ENCODE measurements around the gene ZNF274.

Gene ZNF274

DNA sequence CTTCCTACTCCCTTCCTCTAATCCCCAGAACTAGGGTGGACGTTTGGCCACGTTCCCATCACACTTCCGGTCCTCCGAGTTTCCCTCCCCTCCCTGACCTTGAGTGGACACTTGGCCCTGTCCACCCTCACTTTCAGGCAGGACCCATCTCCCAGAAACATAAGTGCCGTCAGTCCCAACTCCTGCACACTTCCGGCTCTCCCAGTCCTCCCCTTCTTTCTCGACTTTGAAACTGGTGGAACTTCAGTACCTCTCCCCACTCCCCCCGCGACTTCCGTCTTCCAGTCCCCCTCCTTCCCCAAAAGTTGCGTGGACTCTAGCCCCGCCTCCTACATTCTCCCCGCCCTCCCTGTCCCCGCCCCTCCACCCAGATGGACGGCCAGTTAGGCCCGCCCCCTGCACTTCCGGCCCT is 278 bp upstream of the ZNF274 start:
- H3K9me3 Mint-ChIP-seq, result peaks cover 33% of the 10 kb centered on the region
- no peaks in the 10 kb centered on the region for H3K27me3 Mint-ChIP-seq
- H3K4me1 Mint-ChIP-seq (ENCODE audit: low read depth), result peaks cover 27% of the 10 kb centered on the region
- H3K36me3 Mint-ChIP-seq (ENCODE audit: low read depth), result peaks cover 63% of the 10 kb centered on the region
- H3K4me3 Mint-ChIP-seq, result peak overlapping the region; percentile 93
- peak overlapping the region; percentile 98 for H3K27ac Mint-ChIP-seq

DNA sequence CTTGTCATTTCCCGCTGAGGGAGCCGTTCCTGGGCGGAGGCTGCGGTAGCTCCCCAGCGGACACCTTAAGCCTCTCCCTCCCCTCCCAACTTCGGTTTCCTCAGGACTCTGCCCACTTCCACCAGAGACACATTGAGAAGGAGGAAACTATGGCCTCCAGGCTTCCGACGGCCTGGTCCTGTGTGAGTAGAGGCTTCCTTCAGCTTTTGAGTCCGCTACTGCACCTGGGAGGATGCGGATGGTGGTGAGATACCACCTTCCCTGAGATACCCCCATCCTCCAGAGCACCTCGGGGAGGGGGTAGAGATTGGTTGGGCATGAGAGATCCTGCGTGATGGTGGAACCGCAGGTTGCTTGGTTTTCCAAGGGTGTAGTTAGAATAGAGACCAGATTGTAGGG is 955 bp downstream of the ZNF274 start:
- Mint-ChIP-seq H3K4me1 (ENCODE audit: low read depth) (peaks cover 27% of the 10 kb centered on the region), H3K27ac (peak overlapping the region; percentile 98), H3K36me3 (ENCODE audit: low read depth) (peaks cover 68% of the 10 kb centered on the region), H3K27me3 (no peaks in the 10 kb centered on the region), H3K9me3 (peaks cover 33% of the 10 kb centered on the region), H3K4me3 (peak overlapping the region; percentile 93)

DNA sequence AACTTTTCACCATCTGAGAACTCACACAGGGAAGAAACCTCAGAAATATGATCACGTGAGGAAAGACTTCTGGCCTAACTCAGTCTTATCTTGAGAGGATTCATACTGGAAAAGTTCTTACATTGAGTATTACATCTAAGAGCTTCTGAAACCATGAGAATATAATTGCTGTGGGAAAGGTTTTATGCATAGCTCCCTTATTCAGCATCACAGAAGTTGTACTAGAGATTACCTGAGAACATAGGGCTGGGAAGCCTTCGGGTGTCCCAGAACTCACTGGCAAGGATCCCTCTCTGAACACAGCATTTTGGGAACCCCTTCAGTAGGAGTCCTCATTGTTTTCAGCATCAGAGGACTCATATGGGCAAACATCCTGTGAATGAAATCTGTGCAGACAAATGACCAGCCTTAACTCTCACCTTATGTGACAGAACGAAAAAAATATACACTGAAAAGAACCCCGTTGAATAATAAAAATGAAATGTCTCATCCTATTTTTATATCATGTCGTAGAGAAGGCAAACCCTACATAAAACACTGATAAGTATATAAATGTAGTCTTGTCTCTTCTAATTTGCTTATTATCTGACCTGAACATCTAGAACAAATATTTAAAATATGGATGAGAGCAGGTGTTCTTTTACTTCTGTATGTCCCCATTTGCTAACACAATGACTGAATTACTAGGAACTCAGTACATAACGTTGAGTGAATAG is 14.2 kb downstream of the ZNF274 start:
- Mint-ChIP-seq H3K4me3 (no peak overlapping the region), H3K4me1 (ENCODE audit: low read depth) (no peaks in the 10 kb centered on the region), H3K9me3 (peaks cover 55% of the 10 kb centered on the region), H3K27ac (no peak overlapping the region), H3K27me3 (no peaks in the 10 kb centered on the region), H3K36me3 (ENCODE audit: low read depth) (peaks cover 94% of the 10 kb centered on the region)

DNA sequence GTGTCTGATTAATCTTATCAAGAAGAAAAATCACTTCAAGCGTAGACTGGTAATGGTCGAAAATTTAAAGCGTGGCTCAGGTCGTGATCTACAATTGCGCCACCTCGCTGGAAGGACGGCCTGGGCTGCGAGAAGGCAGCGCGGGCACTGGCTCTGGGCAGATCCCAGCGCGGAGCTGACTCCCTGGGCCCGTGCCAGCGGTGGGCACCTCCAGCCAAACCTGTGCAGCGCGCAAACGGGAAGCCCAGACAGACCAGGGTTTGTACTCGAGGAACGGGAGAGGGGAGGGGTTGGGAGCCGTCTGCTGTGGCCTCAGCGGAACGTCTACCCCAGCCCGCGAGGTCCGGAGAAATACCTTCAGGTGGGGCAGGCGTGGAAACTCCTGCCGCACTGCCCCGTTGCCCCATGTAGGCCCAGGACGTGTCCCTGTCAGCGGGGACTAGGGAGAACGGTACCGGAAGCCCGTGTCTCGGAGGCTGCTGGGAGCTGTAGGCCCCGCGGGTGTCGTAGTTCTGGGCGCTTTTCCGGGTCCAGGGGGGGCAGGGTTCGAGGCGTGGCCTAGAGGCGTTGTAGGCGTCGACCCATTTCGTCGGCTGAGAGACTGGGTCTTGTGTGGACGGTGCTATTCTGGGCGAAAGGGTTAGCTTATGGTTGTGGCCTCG is 21.1 kb downstream of the ZNF274 start:
- peaks cover 97% of the 10 kb centered on the region for H3K36me3 Mint-ChIP-seq (ENCODE audit: low read depth)
- H3K27me3 Mint-ChIP-seq, result no peaks in the 10 kb centered on the region
- no peak overlapping the region for H3K4me3 Mint-ChIP-seq
- peaks cover 64% of the 10 kb centered on the region for H3K9me3 Mint-ChIP-seq
- H3K4me1 Mint-ChIP-seq (ENCODE audit: low read depth), result no peaks in the 10 kb centered on the region
- H3K27ac Mint-ChIP-seq, result no peak overlapping the region

DNA sequence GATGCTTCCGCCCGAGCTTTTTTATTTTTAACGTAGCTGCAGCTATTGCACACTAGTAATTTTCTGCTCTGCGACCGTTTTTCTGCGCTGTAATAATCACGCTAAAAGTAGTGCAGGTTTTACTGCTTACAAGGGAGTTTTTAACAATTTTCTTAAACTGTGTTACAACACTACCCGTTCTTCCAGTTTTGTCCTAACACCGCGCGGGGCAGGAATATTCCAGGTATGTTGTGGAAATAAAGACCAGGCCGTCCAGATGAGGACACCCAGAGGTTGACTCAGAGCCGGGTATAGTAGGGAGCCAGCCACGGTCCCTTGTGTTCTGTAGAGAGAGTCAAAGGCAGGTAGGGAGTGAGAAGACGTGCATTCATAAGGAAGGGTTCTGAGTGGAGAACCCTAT is 21.7 kb downstream of the ZNF274 start:
- Mint-ChIP-seq H3K4me3 (no peak overlapping the region), H3K27me3 (no peaks in the 10 kb centered on the region), H3K36me3 (ENCODE audit: low read depth) (peaks cover 97% of the 10 kb centered on the region), H3K27ac (no peak overlapping the region), H3K9me3 (peaks cover 68% of the 10 kb centered on the region), H3K4me1 (ENCODE audit: low read depth) (no peaks in the 10 kb centered on the region)

DNA sequence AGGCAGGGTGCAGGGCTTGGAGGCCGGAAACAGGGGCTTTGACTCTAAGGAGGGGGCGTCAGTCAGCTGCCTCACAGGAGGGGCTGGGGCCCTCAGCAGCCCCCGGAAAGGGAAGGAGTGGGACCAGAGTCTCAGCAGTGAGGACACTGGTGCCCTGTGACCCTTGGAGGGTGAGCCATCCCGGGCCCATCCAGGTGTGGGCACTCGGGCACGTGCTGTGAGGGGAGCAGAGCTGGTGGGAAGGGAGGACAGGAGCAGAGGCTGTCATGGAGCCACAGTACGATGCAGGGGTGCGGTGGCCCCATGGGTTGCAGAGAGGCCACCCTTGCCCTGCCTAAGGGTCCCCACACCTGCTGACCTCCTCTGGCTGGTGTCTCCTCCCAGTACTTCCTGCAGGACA is 26.7 kb downstream of the ZNF274 start:
- Mint-ChIP-seq H3K36me3 (ENCODE audit: low read depth) (peaks cover 100% of the 10 kb centered on the region), H3K9me3 (peaks cover 79% of the 10 kb centered on the region), H3K27ac (no peak overlapping the region), H3K4me1 (ENCODE audit: low read depth) (no peaks in the 10 kb centered on the region), H3K4me3 (no peak overlapping the region), H3K27me3 (no peaks in the 10 kb centered on the region)

DNA sequence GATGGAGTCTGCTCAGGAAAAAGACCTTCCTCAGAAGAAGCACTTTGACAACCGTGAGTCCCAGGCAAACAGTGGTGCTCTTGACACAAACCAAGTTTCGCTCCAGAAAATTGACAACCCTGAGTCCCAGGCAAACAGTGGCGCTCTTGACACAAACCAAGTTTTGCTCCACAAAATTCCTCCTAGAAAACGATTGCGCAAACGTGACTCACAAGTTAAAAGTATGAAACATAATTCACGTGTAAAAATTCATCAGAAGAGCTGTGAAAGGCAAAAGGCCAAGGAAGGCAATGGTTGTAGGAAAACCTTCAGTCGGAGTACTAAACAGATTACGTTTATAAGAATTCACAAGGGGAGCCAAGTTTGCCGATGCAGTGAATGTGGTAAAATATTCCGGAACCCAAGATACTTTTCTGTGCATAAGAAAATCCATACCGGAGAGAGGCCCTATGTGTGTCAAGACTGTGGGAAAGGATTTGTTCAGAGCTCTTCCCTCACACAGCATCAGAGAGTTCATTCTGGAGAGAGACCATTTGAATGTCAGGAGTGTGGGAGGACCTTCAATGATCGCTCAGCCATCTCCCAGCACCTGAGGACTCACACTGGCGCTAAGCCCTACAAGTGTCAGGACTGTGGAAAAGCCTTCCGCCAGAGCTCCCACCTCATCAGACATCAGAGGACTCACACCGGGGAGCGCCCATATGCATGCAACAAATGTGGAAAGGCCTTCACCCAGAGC is 29.6 kb downstream of the ZNF274 start:
- Mint-ChIP-seq H3K27ac (no peak overlapping the region), H3K9me3 (peaks cover 65% of the 10 kb centered on the region), H3K36me3 (ENCODE audit: low read depth) (peaks cover 80% of the 10 kb centered on the region), H3K27me3 (no peaks in the 10 kb centered on the region), H3K4me1 (ENCODE audit: low read depth) (no peaks in the 10 kb centered on the region), H3K4me3 (no peak overlapping the region)

DNA sequence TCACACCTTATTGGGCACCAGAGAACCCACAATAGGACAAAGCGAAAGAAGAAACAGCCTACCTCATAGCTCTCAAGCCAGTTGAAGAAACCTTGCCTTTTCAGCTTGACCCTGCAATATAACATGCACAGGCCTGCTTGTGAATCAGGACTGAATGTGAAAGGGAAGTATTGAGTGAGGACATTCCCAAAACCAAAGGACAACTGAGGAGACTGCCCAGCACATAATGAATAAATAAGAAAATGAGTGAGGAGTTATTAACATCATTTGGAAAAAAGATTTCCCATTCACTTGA is 30.2 kb downstream of the ZNF274 start:
- no peaks in the 10 kb centered on the region for H3K4me1 Mint-ChIP-seq (ENCODE audit: low read depth)
- no peaks in the 10 kb centered on the region for H3K27me3 Mint-ChIP-seq
- H3K4me3 Mint-ChIP-seq, result no peak overlapping the region
- H3K27ac Mint-ChIP-seq, result no peak overlapping the region
- peaks cover 64% of the 10 kb centered on the region for H3K9me3 Mint-ChIP-seq
- H3K36me3 Mint-ChIP-seq (ENCODE audit: low read depth), result peaks cover 80% of the 10 kb centered on the region

DNA sequence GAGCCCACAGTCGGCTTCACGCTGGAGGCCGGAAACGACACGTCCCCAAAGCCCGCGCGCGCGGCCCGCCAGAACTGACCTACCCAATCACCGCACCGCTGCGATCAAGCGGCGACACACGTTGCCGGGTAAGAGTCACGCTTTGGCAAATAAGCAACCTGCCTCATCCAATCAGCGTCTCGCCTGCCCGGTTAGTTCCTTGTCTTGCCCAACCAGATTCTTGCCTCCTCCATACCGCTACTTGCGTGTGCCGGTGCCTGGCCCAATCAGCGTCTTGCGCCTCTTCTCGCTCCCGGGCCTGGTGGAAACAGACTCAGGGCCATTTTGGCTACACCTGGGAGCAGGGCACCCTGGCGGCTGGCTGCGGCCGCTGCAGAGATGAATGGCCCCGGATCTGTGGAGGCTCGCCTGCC is 34.2 kb downstream of the ZNF274 start:
- H3K36me3 Mint-ChIP-seq (ENCODE audit: low read depth), result peaks cover 48% of the 10 kb centered on the region
- H3K27me3 Mint-ChIP-seq, result no peaks in the 10 kb centered on the region
- H3K4me3 Mint-ChIP-seq, result no peak overlapping the region
- peaks cover 39% of the 10 kb centered on the region for H3K9me3 Mint-ChIP-seq
- no peaks in the 10 kb centered on the region for H3K4me1 Mint-ChIP-seq (ENCODE audit: low read depth)
- H3K27ac Mint-ChIP-seq, result no peak overlapping the region

DNA sequence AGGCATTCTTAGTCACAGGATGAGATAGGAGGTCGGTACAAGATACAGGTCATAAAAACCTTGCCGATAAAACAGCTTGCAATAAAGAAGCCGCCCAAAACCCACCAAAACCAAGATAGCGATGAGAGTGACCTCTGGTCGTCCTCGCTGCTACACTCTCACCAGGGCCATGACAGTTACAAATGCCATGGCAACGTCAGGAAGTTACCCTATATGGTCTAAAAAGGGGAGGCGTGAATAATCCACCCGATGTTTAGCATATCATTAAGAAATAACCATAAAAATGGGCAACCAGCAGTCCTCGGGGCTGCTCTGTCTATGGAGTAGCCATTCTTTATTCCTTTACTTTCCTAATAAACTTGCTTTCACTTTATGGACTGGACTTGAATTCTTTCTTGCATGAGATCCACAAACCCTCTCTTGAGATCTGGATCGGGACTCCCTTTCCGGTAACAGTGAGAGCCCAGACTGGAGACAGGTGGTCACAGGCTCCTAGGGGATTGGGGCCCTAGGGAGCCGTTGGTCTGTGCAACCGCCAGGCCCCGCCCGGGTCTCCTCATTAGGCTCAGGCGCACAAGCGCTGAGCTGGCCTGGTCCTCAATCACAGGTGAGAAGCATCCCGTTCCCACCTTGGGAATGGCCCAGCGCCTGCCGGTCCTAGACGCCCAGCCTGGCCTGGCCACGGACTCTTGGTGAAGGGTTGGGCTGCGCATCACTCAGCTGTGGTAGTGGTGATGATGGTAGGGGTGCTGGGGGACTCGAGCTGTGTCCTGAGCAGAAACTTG is 34.9 kb downstream of the ZNF274 start:
- no peaks in the 10 kb centered on the region for H3K27me3 Mint-ChIP-seq
- H3K4me3 Mint-ChIP-seq, result no peak overlapping the region
- peaks cover 45% of the 10 kb centered on the region for H3K36me3 Mint-ChIP-seq (ENCODE audit: low read depth)
- H3K4me1 Mint-ChIP-seq (ENCODE audit: low read depth), result no peaks in the 10 kb centered on the region
- peaks cover 35% of the 10 kb centered on the region for H3K9me3 Mint-ChIP-seq
- H3K27ac Mint-ChIP-seq, result no peak overlapping the region

DNA sequence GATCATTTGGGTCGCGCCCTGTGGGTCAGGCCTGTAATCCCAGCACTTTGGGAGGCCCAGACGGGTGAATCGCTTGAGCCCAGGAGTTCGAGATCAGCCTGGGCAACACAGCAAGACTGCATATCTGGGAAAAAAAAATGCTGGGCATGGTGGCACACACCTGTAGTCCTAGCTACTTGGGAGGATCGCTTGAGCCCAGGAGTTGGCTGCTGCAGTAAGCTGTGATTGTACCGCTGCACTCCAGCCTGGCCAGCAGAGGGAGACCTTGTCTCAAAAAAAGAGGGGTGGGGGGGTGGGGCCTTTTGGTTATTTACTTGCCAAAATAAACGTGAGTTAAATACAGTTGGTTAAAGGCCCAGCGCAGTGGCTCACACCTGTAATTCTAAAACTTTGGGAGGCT is 36.0 kb downstream of the ZNF274 start:
- no peak overlapping the region for H3K27ac Mint-ChIP-seq
- H3K27me3 Mint-ChIP-seq, result no peaks in the 10 kb centered on the region
- H3K4me3 Mint-ChIP-seq, result no peak overlapping the region
- H3K4me1 Mint-ChIP-seq (ENCODE audit: low read depth), result no peaks in the 10 kb centered on the region
- peaks cover 36% of the 10 kb centered on the region for H3K36me3 Mint-ChIP-seq (ENCODE audit: low read depth)
- H3K9me3 Mint-ChIP-seq, result peaks cover 27% of the 10 kb centered on the region

DNA sequence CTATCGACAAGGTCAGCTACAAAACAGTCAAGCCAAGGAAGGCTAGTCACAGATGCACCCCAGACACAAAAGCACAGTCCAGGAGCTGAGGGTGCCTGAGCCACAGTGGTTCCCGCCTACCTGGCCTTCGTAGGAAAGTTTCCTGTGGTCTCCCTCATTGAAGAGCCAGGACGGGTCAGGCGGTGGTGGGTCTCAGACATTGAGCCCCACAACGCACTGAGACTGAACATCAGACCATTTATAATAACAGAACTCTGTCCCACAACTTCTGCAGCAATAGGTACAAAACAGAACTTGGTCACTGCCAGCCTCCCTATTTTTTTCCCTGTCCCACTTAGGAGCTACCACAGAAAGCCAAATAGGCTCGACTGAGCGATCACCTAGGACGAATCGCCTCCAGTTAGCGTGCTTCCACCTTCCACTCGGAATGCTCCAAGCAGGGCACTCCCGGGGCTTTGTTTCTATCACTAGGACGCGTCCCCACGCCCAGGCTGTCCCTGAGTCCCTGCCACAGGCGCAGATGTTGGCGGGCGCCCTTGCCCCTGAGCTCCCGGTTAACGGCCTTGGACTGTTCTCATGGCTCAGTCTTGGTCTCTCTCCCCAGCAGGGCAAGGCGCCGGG is 45.2 kb downstream of the ZNF274 start:
- peak overlapping the region; percentile 93 for H3K27ac Mint-ChIP-seq

DNA sequence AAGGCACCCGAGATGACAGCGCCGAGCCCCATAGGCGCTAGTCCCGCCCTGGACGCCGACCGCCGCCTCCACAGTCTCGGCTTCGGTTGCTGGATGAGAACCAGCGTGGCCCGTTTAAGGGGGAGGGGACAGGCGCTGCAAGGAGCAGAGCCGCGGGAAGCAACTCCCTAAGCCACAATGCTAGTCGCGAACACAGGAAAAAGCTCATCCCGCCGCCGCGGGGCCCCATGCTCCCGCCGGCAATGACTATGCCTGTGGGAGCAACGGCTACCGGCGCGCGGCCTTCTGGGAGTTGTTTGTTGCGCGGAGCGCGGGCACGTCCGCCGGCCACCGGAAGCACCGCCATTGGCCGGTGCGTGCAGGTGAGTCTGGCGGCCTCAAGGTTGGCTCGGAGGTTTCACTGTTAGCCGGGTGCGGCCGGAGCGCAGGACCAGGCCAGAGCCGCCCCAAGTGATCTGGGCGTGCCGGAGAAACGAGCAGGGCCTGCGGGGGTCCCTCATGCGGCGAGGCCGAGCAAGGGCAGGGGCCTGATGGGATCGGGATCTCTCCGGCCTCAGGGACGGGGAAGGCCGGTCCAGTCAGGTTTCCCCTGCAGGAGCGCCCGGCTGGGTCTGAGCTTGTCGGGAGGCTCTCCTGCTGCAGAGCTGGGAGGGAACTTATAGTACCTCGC is 45.9 kb downstream of the ZNF274 start, which contains the start of gene ZNF544:
Gene ZNF544, plus strand, starts transcription at position 330 of the 670 bp plus-strand sequence. CDS start 15,110 bp downstream, outside the sequence.
- Mint-ChIP-seq H3K9me3 (peaks cover 36% of the 10 kb centered on the region), H3K4me1 (ENCODE audit: low read depth) (peaks cover 30% of the 10 kb centered on the region), H3K27ac (peak within 1 kb of the TSS; percentile 93), H3K27me3 (no peaks in the 10 kb centered on the region), H3K36me3 (ENCODE audit: low read depth) (peaks cover 69% of the 10 kb centered on the region), H3K4me3 (peak within 1 kb of the TSS; percentile 94)

More for the DNA sequence above, 45.2 kb downstream of the ZNF274 start:
- no peaks in the 10 kb centered on the region for H3K27me3 Mint-ChIP-seq
- H3K4me3 Mint-ChIP-seq, result peak overlapping the region; percentile 94
- peaks cover 30% of the 10 kb centered on the region for H3K9me3 Mint-ChIP-seq
- peaks cover 63% of the 10 kb centered on the region for H3K36me3 Mint-ChIP-seq (ENCODE audit: low read depth)
- peaks cover 30% of the 10 kb centered on the region for H3K4me1 Mint-ChIP-seq (ENCODE audit: low read depth)

DNA sequence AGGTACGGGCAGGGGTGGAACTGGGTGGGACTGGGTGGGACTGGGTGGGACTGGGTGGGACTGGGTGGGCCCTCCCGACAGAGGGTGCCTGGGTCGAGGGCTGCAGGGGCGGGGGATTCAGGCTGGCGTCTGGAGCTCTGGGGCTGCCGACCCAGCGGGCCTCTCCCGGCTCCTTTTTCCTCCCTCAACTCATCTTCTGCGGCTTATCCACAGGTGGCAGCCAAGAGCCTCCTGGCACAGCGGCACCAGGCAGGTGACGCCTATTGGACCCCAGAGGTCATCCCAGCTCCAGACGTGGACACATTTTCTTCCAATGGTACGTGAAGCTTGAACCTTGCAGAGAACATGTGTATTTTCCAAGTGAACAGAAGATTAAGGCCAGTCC is 46.4 kb downstream of the ZNF274 start:
- H3K4me1 Mint-ChIP-seq (ENCODE audit: low read depth), result peaks cover 30% of the 10 kb centered on the region
- peak overlapping the region; percentile 94 for H3K4me3 Mint-ChIP-seq
- peaks cover 70% of the 10 kb centered on the region for H3K36me3 Mint-ChIP-seq (ENCODE audit: low read depth)
- H3K9me3 Mint-ChIP-seq, result peaks cover 42% of the 10 kb centered on the region
- peak overlapping the region; percentile 93 for H3K27ac Mint-ChIP-seq
- H3K27me3 Mint-ChIP-seq, result no peaks in the 10 kb centered on the region

Data from stimulated activated naive CD8-positive, alpha-beta T cell treated with anti-CD3 and anti-CD28 coated beads, Interleukin-15, Interleukin-2, amounts not matched to agents 100 ng/mL and 50 ng/mL, for 24 hours (primary cell).